Adipose tissue (tissue), 3 donors: ENCODE results near the gene CAMK2B. TPM values are rescaled to one million over a fixed set of nuclear protein-coding genes. Genes with fewer than 3 reads are reported as not detected.
"Not testable (repeated sequence)": the region's sequence is repeated elsewhere in the genome, so short reads cannot be mapped to it uniquely, and the experiment has no call there.

Experiments
- H3K27ac ChIP-seq: one replicate; pipeline ENCODE4 v1.5.1; 2013; ENCODE audit warnings: low read depth, low read length
- WGBS, 3 donors: extraction: QIAGEN DNeasy Blood & Tissue Kit; methylation state at CpG; one replicate each; pipeline ENCODE4 v1.1.7; 2013; 5-methylcytosine and 5-hydroxymethylcytosine counted together
- polyA plus RNA-seq, 3 donors: library from polyadenylated mRNA; stranded (reverse); fragments of 200-250 nt; gene quantifications; one replicate each; pipeline ENCODE4 v1.2.3, GENCODE V29; 2013
- donor health status: healthy with polysubstance abuse.
- donor health status: Bipolar disorder and iron deficiency.
- donor health status: healthy.

The CAMK2B gene
- polyA plus RNA-seq, 3 donors, result 0.28 to 1.3 (median 0.56) TPM

DNA sequence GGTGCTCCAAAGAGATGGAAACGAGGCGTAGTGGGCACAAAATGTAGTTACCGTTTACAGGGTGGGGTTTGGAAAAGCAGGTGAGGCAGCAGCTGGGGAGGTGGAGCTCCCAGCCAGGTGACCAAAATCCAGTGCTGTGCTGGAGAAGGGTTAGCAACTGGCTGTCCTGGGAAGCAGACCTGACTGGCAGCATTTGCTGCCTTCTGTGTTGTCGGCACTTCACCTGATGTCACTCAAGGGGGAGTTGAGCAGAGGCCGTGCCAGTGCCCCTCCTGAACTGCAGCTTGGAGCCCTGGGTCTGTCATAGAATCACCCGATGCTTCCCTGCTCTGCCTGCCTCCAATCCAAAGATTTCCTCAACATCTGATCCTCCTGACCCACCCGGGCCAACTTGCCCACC is 148.9 kb downstream of the CAMK2B start:
- no peak overlapping the region for H3K27ac ChIP-seq
- 70 to 82% (median 79%) methylated on average over 7 of the region's 7 CpGs for WGBS, 3 donors

DNA sequence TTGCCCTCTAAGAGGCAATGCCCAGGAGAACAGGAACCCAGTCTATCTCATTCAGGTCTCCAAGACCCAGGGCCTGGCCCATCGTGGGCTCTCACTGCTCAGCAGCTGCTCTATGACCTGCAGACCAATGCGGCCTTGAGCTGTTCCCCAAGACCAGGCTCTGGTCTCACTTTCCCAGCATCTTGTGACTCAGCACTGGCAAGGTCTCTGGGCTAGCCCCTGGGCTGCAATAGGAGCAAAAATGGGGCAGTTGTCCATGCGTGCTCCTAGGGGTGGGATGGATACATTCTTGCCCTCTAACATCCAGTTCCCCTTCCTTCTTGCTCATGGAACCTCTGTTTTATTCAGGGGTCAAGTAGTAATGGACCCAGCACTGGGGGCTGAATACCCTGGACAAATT is 149.7 kb downstream of the CAMK2B start:
- 66 to 89% (median 77%) methylated on average over 3 of the region's 3 CpGs for whole genome bisulfite sequencing, 3 donors
- no peak overlapping the region for H3K27ac ChIP-seq

DNA sequence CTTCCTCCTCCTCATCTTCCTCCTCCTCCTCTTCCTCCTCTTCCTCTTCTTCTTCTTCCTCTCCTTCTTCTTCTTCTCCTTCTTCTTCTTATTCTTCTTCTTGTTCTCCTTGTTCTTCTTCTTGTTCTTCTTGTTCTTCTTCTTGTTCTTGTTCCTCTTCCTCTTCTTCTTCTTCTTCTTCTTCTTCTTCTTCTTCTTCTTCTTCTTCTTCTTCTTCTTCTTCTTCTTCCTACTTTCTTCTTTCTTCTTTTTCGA is 150.8 kb downstream of the CAMK2B start:
- WGBS, 3 donors, result 69 to 73% (median 70%) methylated on average over 1 of the region's 1 CpG
- H3K27ac ChIP-seq, result not testable (repeated sequence)

DNA sequence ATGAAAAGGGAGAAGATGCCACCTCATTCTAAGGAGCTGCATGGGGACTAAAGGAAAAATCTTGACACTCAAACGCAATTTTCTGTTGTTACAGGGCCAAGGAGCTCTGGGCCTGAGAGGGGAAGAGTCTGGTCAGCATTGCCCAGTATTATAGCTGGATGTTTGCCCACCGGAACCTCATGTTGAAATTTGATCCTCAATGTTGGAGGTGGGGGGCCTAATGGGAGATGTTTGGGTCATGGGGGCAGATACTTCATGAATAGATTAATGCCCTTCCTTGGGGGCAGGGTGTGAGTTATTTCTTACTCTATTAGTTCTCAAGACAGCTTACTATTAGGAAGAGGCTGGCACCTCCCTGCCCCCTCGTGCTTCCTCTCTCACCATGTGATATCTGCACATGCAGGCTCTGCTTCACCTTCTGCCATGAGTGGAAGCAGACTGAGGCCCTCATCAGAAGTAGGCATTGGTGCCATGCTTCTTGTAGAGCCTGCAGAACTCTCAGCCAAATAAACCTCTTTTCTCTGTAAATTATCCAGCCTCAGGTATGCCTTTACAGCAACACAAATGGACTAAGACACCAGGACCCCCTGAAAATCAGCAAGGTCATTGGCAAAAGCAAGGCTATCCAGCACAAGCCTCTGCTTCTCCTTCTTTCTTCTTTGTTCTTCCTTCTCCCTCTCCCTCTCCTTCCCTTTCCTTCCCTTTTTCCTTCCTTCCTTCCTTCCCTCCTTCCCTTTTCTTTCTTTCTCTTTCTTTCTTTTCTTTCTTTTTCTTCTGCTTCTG is 151.3 kb downstream of the CAMK2B start:
- WGBS, 3 donors, result 48 to 56% (median 53%) methylated on average over 3 of the region's 3 CpGs
- H3K27ac ChIP-seq, result no peak overlapping the region

DNA sequence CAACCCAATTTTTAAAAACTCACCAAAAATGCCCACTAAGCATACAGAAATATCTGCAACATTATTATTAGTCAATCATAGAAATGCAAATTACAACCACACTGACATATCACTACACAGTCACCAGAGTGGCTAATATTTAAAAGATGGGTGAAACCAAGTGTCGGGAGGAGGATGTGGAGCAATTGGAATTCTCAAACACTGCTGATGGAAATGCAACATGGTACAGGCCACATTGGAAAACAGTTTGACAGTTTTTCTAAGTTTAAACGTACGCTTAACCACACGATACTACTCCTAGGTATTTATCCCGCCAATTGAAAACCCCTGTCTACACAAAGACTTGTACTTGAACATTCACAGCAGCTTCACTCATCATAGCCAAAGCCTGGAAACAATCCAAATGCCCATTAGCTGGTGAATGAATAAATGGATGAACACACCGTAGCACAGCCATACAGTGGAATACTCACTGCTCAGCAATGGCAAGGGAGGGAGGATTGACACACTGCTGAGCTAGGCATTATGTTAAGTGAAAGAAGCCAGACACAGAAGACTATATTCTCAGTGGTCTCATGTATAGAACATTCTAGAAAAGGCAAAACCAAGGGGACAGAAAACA is 152.5 kb downstream of the CAMK2B start:
- 75 to 89% (median 89%) methylated on average over 6 of the region's 6 CpGs for WGBS, 3 donors

DNA sequence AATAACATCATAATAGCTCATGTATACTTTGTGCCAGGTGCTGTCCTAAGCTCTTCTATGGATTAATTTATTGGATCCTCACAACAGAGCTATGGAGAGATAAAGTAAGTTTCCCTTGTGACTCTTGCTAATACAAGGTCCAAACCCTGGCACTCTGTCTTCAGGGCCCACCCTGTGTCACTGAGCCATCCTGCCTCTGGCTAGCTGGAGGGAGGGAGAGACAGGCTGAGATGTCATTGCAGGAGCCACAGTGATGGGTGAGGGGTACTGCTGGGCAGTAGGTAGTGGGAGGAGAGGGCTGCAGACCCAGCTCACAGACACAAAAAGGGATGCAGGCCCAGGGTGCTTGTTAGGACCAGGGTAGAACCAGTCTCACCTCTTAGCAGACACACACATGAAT is 153.0 kb downstream of the CAMK2B start:
- no peak overlapping the region for H3K27ac ChIP-seq

More for the DNA sequence above, 152.5 kb downstream of the CAMK2B start:
- no peak overlapping the region for H3K27ac ChIP-seq

DNA sequence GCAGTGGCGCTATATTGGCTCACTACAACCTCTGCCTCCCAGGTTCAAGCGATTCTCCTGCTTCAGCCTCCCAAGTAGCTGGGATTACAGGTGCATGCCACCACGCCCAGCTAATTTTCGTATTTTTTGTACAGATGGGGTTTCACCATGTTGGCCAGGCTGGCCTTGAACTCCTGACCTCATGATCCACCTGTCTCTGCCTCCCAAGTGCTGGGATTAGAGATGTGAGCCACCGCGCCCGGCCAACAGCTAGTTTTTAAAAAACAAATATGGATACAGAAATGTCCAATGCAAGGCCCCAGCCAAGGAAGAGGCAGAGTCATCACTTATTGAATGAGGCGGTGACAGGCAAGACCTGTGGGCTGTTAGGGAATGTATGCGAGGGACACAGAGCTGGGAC is 153.5 kb downstream of the CAMK2B start:
- not testable (repeated sequence) for H3K27ac ChIP-seq
- 95 to 96% (median 95%) methylated on average over 9 of the region's 9 CpGs for WGBS, 3 donors

DNA sequence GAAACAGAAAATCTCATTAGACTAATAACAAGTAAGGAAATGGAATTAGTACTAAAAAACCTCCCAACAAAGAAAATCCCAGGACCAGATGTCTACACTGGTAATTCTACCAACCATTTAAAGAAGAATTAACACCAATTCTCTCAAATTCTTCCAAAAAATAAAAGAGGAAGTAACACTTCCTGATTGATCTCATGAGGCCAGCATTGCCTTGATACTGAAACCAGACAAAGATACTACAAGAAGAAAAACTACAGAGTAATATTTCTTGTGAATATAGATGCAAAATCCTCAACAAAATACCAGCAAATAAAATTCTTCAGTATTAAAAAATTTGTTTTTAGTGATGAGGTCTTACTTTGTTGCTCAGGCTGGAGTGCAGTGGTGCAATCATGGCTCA is 157.5 kb downstream of the CAMK2B start:
- no peak overlapping the region for H3K27ac ChIP-seq

Other genes starting within 250 kb of the CAMK2B start
- gene POLM, start 243.1 kb downstream of the CAMK2B start, polyA plus RNA-seq, result 10 to 100 TPM in 2 of 3 donors, 1 to 10 TPM in 1; 8.8 to 13.9 (median 11.3) TPM
- 10 to 100 TPM; 10.2 to 71.6 (median 65.6) TPM for gene AEBP1, start 221.2 kb downstream of the CAMK2B start, polyA plus RNA-seq
- gene POLD2, start 202.0 kb downstream of the CAMK2B start, polyA plus RNA-seq, result 100 to 1,000 TPM in 1 of 3 donors, 10 to 100 TPM in 2; 51.4 to 116 (median 96.0) TPM
- gene MYL7, start 184.3 kb downstream of the CAMK2B start, polyA plus RNA-seq, result 10 to 100 TPM in 1 of 3 donors, under 1 TPM in 2; 0.15 to 57.8 (median 0.18) TPM
- gene GCK, start 136.2 kb downstream of the CAMK2B start, polyA plus RNA-seq, result 1 to 10 TPM in 1 of 3 donors, under 1 TPM in 2; 0.56 to 1.4 (median 0.64) TPM
- gene YKT6, start 124.6 kb downstream of the CAMK2B start, polyA plus RNA-seq, result 10 to 100 TPM; 41.7 to 59.5 (median 43.5) TPM
- gene NUDCD3, start 165.1 kb upstream of the CAMK2B start, polyA plus RNA-seq, result 10 to 100 TPM; 14.6 to 26.8 (median 23.5) TPM
- under 1 TPM; 0.34 to 0.51 (median 0.38) TPM for gene NPC1L1, start 215.7 kb upstream of the CAMK2B start, polyA plus RNA-seq
- gene DDX56, start 248.3 kb upstream of the CAMK2B start, polyA plus RNA-seq, result 10 to 100 TPM; 27.3 to 50.9 (median 30.3) TPM